GM12878 (cell line): Measurements from ENCODE around the gene PFKFB2. TPM values are rescaled to one million over a fixed set of nuclear protein-coding genes. Genes with fewer than 3 reads are reported as not detected.

ENCODE experiments used
- ATAC-seq: fragments of 200-7000 bp; cut with Tn5 transposase; 3 replicates; pipeline ENCODE4 v1.9.1; 2020; ENCODE audit warnings: mild to moderate bottlenecking, moderate library complexity
- BruUV-seq: library from RNA; stranded (reverse); fragments of 400-500 nt; replicated peaks from 2 replicates; lab custom pipeline; 2021; lab: Mats Ljungman, UMichigan
- CTCF ChIA-PET: fragments of 300-600 bp; sonication (Branson Sonifier 250); formaldehyde crosslinking; extraction: SDS; loops from one replicate; lab custom pipeline; 2021; ENCODE audit warnings: inconsistent platforms; lab: Yijun Ruan, JAX
- POLR2A ChIA-PET: fragments of 350-600 bp; formaldehyde crosslinking; extraction: SDS; loops from one replicate; lab custom pipeline; 2021; ENCODE audit warnings: inconsistent platforms; lab: Charles Lee
- RAD21 ChIA-PET: fragments of 300-600 bp; sonication (Branson Sonifier 250); formaldehyde crosslinking; loops from one replicate; lab custom pipeline; 2023; ENCODE audit warnings: antibody characterized with exemption; ENCODE audit not compliant: unreplicated experiment; lab: Charles Lee
- SMC1A ChIA-PET: fragments of 300-600 bp; sonication (Branson Sonifier 250); formaldehyde crosslinking; loops from one replicate; lab custom pipeline; 2023; ENCODE audit not compliant: unreplicated experiment, uncharacterized antibody; lab: Charles Lee
- DNase-seq: peaks from one replicate; pipeline ENCODE4 v3.0.0-alpha.2; 2011; ENCODE audit warnings: low read depth, low spot score
- FAIRE-seq: peaks from 3 replicates; lab custom pipeline; 2011; peaks lifted over from hg19 to GRCh38; lab: Jason Lieb, UNC
- H2AFZ ChIP-seq: 2 replicates; pipeline ENCODE4 v1.6.0; 2011; ENCODE audit warnings: low read depth, low read length, control low read depth; ENCODE audit not compliant: control insufficient read depth
- H3K27ac ChIP-seq: 2 replicates; pipeline ENCODE4 v1.5.1; 2011; ENCODE audit warnings: control low read depth; ENCODE audit not compliant: control insufficient read depth, insufficient read depth
- H3K27me3 ChIP-seq, 2 experiments: replicated peaks in 1 of 2; 2 replicates each; pipeline versions ENCODE4 v1.6.0 to v1.6.1; 2011; ENCODE audit warnings: low read length in 1 of 2; ENCODE audit not compliant: control insufficient read depth in 2 of 2, insufficient read depth in 2 of 2
- H3K36me3 ChIP-seq, 2 experiments: 2 replicates each; pipeline ENCODE4 v1.5.1; 2011; ENCODE audit warnings: low read length in 1 of 2; ENCODE audit not compliant: control insufficient read depth in 2 of 2, insufficient read depth in 2 of 2
- H3K4me1 ChIP-seq: 2 replicates; pipeline ENCODE4 v1.6.1; 2011; ENCODE audit warnings: mild to moderate bottlenecking, low read length, moderate library complexity, mixed read lengths; ENCODE audit not compliant: control insufficient read depth, insufficient read depth
- H3K4me2 ChIP-seq: 2 replicates; pipeline ENCODE4 v1.6.0; 2011; ENCODE audit warnings: control low read depth; ENCODE audit not compliant: control insufficient read depth, insufficient read depth
- H3K4me3 ChIP-seq: fragments of 200-600 bp; sonication (generic); 2 replicates; pipeline ENCODE4 v1.5.1; 2016
- H3K79me2 ChIP-seq: 2 replicates; pipeline ENCODE4 v1.6.0; 2011; ENCODE audit warnings: low read length; ENCODE audit not compliant: control insufficient read depth, insufficient read depth
- H3K9ac ChIP-seq: 2 replicates; pipeline ENCODE4 v1.8.0; 2011; ENCODE audit warnings: low read length, control low read depth, mixed read lengths; ENCODE audit not compliant: control insufficient read depth, insufficient read depth
- H3K9me3 ChIP-seq: replicated peaks from 3 replicates; pipeline ENCODE4 v1.5.1; 2011; ENCODE audit warnings: mild to moderate bottlenecking, low read length; ENCODE audit not compliant: control insufficient read depth, insufficient read depth
- H4K20me1 ChIP-seq: 2 replicates; pipeline ENCODE4 v1.6.0; 2011; ENCODE audit not compliant: control insufficient read depth, insufficient read depth
- CBFB ChIP-seq: IDR thresholded peaks from 2 replicates; pipeline ENCODE4 v1.6.1; 2016; ENCODE audit warnings: antibody characterized with exemption, low read depth
- CHD2 ChIP-seq: IDR thresholded peaks from 2 replicates; pipeline ENCODE4 v1.6.1; 2011; ENCODE audit warnings: low read depth, low read length, improper control_type of control experiment, borderline replicate concordance
- IKZF1 ChIP-seq: fragments of 450-650 bp; conservative IDR thresholded peaks from 2 replicates; pipeline ENCODE4 v1.6.1; 2017; ENCODE audit warnings: antibody characterized with exemption, mild to moderate bottlenecking
- IRF5 ChIP-seq: fragments of 450-650 bp; IDR thresholded peaks from 2 replicates; pipeline ENCODE4 v1.6.1; 2017; ENCODE audit warnings: borderline replicate concordance
- KLF5 ChIP-seq: fragments of 450-650 bp; IDR thresholded peaks from 2 replicates; pipeline ENCODE4 v1.6.1; 2014; ENCODE audit warnings: mild to moderate bottlenecking; ENCODE audit not compliant: partially characterized antibody
- NFYA ChIP-seq: IDR thresholded peaks from 2 replicates; pipeline ENCODE4 v1.6.1; 2011; ENCODE audit warnings: low read depth, mild to moderate bottlenecking, low read length, improper control_type of control experiment, borderline replicate concordance
- RAD21 ChIP-seq: IDR thresholded peaks from 2 replicates; pipeline ENCODE4 v1.6.1; 2011; ENCODE audit warnings: mild to moderate bottlenecking, low read depth, low read length, moderate library complexity; ENCODE audit not compliant: insufficient read depth
- RCOR1 ChIP-seq: conservative IDR thresholded peaks from 2 replicates; pipeline ENCODE4 v1.6.1; 2012; ENCODE audit warnings: low read depth, low read length, improper control_type of control experiment
- SMC3 ChIP-seq: IDR thresholded peaks from 2 replicates; pipeline ENCODE4 v1.6.1; 2011; ENCODE audit warnings: low read length, improper control_type of control experiment, borderline replicate concordance
- STAT3 ChIP-seq: IDR thresholded peaks from 2 replicates; pipeline ENCODE4 v1.6.1; 2011; ENCODE audit warnings: low read depth, low read length, improper control_type of control experiment
- ZNF217 ChIP-seq: fragments of 450-650 bp; IDR thresholded peaks from 2 replicates; pipeline ENCODE4 v1.6.1; 2017; ENCODE audit warnings: antibody characterized with exemption, mild to moderate bottlenecking
- ZNF24 ChIP-seq: fragments of 450-650 bp; IDR thresholded peaks from 2 replicates; pipeline ENCODE4 v1.6.1; 2017; ENCODE audit warnings: antibody characterized with exemption, mild to moderate bottlenecking
- ZNF384 ChIP-seq: IDR thresholded peaks from 2 replicates; pipeline ENCODE4 v1.6.1; 2012; ENCODE audit warnings: low read depth, mild to moderate bottlenecking, low read length, improper control_type of control experiment, borderline replicate concordance
- WGBS: methylation state at CpG from one replicate; pipeline ENCODE4 v1.1.6; 2016; ENCODE audit warnings: low lambda C conversion rate; ENCODE audit not compliant: insufficient replicate concordance, insufficient coverage; ENCODE audit errors: missing lambda C conversion rate; 5-methylcytosine and 5-hydroxymethylcytosine counted together
- in situ Hi-C: fragments of 300-500 bp; cut with MboI; formaldehyde crosslinking; loops from 9 replicates; pipeline ENCODE4 v1.14.3; 2018; ENCODE audit warnings: mixed read lengths
- intact Hi-C: fragments of 100-400 bp; cut with micrococcal nuclease; formaldehyde crosslinking; loops from one replicate; pipeline ENCODE4 v1.14.2; 2022; ENCODE audit not compliant: unreplicated experiment
- polyA plus RNA-seq, 11 experiments: library from polyadenylated mRNA; depleted of rRNA in 4 of 11; unstranded in 6 of 11; stranded (reverse) in 5 of 11; fragments of >200 nt; fragmentation: Nextera tagmentation in 4 of 11; fragmentation: Illumina TruSeq in 1 of 11; extraction: Ambion mirVana in 4 of 11; extraction: Trizol in 1 of 11; gene quantifications; 1 replicate in 1 of 11; 2 replicates in 10 of 11; pipeline versions ENCODE4 v1.2.1 to v1.2.3, GENCODE V29; 2011 to 2016; ENCODE audit warnings: inconsistent platforms in 2 of 11, missing spikeins in 2 of 11, low read depth in 1 of 11
- total RNA-seq, 4 experiments: library from RNA; depleted of rRNA in 3 of 4; stranded (reverse); fragments of >200 nt in 3 of 4; fragmentation: Illumina TruSeq in 1 of 4; extraction: Trizol in 1 of 4; gene quantifications; 2 replicates each; pipeline versions ENCODE4 v1.2.1 to v1.2.3, GENCODE V29; 2013 to 2021

PFKFB2 gene
- total and polyA plus RNA-seq, 10 of the 15 experiments (the other 5 are each of a cell fraction or from before 2014, with no cell fraction given), result 0.40 to 1.3 (median 1.0) TPM

- in situ Hi-C loops, result no loop called here
- Histone ChIP-seq H3K27me3 (no peaks in the 10 kb centered on the region), H3K4me2 (no peak overlapping the region), H3K9me3 (no peaks in the 10 kb centered on the region), H3K36me3 (no peaks in the 10 kb centered on the region), H3K9ac (no peak overlapping the region), H3K79me2 (no peaks in the 10 kb centered on the region), H2AFZ (no peak overlapping the region), H3K4me1 (no peaks in the 10 kb centered on the region), H3K4me3 (no peak overlapping the region), H3K27ac (no peak overlapping the region), H4K20me1 (no peaks in the 10 kb centered on the region)
- no TSS peak for BruUV-seq
- intact Hi-C loops, result no loop called here
- no peak for FAIRE-seq
- ATAC-seq, result no peak
- ChIA-PET POLR2A (no interaction called here), CTCF (interaction anchor here (0.7 kb wide), 1 partner anchor 83 kb away, joined by 3 read pairs; no protein-coding TSS in a partner anchor), SMC1A (interaction anchor here (1.0 kb wide), 1 partner anchor 438 kb away, joined by 3 read pairs; no protein-coding TSS in a partner anchor), RAD21 (no interaction called here)
- TF ChIP-seq STAT3 (no peak), ZNF24 (no peak), RCOR1 (no peak), ZNF217 (no peak), RAD21 (no peak), CBFB (no peak), SMC3 (no peak), ZNF384 (no peak), IRF5 (no peak), KLF5 (no peak), CHD2 (no peak), IKZF1 (no peak), NFYA (no peak)
- WGBS, result 85% methylated on average over 8 of the region's 8 CpGs
- no peak for DNase-seq
These were observed 11.5 kb downstream of the PFKFB2 start for GRCh38 chr1:207064561-207064960.
